A549 (cell line): Measurements from ENCODE around the gene COL24A1.

Experiments
- CBX2 ChIP-seq: fragments of 200-600 bp; sonication (generic); IDR thresholded peaks from 2 replicates; pipeline ENCODE4 v1.6.1; 2016; ENCODE audit warnings: low read depth, mild to moderate bottlenecking, borderline replicate concordance
- EP300 ChIP-seq, 2 experiments: fragments of >200 bp; sonication (Bioruptor Twin); formaldehyde crosslinking; IDR thresholded peaks; 2 replicates in 1 of 2; 3 replicates in 1 of 2; pipeline ENCODE4 v1.6.1; 2016 to 2017
- MAZ ChIP-seq: fragments of 150-350 bp; IDR thresholded peaks from 2 replicates; pipeline ENCODE4 v1.6.1; 2014; ENCODE audit warnings: antibody characterized with exemption, low read depth, low read length, borderline replicate concordance
- POLR2A ChIP-seq: IDR thresholded peaks from 2 replicates; pipeline ENCODE4 v1.6.1; 2012; ENCODE audit warnings: mild to moderate bottlenecking, low read length
- SREBF2 ChIP-seq: fragments of 450-650 bp; IDR thresholded peaks from 2 replicates; pipeline ENCODE4 v1.6.1; 2014; ENCODE audit warnings: mild to moderate bottlenecking, moderate library complexity
- TF ChIP-seq, protein P1 (sequence below): fragments of >200 bp; sonication (Bioruptor Twin); formaldehyde crosslinking; IDR thresholded peaks from 3 replicates; pipeline ENCODE4 v1.5.1; 2016
- TF ChIP-seq, protein P2 (sequence below): fragments of 200-600 bp; sonication (generic); IDR thresholded peaks from 2 replicates; pipeline ENCODE4 v1.6.1; 2016; ENCODE audit warnings: antibody characterized with exemption, mild to moderate bottlenecking, moderate library complexity
- TF ChIP-seq, protein P3 (sequence below): IDR thresholded peaks from 2 replicates; pipeline ENCODE4 v1.6.1; 2012

DNA sequence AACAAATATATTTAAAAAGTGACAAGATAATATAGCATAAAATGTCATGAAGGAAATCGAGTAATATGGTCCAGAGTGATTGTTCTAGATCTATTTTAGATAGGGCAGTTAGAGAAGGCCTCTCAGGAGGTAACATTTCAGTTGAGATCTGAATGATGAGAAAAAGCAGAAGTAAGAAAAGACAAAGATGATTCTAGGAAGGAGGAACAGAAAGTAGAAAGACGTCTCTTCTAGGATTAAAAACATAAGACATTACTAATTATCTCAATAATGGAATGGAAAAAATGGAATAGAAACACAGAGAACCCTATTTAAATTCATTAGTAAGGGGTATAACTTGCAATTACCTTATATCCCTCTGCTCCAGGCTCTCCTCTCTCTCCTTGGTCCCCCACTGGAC lies 318.3 kb downstream of the COL24A1 start:
- TF ChIP-seq EP300 (IDR thresholded peaks at IDR 0.05) (no peak), MAZ (no peak), POLR2A (no peak), CBX2 (no peak), SREBF2 (no peak)
- TF ChIP-seq, protein P1, sequence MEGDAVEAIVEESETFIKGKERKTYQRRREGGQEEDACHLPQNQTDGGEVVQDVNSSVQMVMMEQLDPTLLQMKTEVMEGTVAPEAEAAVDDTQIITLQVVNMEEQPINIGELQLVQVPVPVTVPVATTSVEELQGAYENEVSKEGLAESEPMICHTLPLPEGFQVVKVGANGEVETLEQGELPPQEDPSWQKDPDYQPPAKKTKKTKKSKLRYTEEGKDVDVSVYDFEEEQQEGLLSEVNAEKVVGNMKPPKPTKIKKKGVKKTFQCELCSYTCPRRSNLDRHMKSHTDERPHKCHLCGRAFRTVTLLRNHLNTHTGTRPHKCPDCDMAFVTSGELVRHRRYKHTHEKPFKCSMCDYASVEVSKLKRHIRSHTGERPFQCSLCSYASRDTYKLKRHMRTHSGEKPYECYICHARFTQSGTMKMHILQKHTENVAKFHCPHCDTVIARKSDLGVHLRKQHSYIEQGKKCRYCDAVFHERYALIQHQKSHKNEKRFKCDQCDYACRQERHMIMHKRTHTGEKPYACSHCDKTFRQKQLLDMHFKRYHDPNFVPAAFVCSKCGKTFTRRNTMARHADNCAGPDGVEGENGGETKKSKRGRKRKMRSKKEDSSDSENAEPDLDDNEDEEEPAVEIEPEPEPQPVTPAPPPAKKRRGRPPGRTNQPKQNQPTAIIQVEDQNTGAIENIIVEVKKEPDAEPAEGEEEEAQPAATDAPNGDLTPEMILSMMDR: no peak
- TF ChIP-seq, protein P2, sequence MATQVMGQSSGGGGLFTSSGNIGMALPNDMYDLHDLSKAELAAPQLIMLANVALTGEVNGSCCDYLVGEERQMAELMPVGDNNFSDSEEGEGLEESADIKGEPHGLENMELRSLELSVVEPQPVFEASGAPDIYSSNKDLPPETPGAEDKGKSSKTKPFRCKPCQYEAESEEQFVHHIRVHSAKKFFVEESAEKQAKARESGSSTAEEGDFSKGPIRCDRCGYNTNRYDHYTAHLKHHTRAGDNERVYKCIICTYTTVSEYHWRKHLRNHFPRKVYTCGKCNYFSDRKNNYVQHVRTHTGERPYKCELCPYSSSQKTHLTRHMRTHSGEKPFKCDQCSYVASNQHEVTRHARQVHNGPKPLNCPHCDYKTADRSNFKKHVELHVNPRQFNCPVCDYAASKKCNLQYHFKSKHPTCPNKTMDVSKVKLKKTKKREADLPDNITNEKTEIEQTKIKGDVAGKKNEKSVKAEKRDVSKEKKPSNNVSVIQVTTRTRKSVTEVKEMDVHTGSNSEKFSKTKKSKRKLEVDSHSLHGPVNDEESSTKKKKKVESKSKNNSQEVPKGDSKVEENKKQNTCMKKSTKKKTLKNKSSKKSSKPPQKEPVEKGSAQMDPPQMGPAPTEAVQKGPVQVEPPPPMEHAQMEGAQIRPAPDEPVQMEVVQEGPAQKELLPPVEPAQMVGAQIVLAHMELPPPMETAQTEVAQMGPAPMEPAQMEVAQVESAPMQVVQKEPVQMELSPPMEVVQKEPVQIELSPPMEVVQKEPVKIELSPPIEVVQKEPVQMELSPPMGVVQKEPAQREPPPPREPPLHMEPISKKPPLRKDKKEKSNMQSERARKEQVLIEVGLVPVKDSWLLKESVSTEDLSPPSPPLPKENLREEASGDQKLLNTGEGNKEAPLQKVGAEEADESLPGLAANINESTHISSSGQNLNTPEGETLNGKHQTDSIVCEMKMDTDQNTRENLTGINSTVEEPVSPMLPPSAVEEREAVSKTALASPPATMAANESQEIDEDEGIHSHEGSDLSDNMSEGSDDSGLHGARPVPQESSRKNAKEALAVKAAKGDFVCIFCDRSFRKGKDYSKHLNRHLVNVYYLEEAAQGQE: no peak
- TF ChIP-seq, protein P3, sequence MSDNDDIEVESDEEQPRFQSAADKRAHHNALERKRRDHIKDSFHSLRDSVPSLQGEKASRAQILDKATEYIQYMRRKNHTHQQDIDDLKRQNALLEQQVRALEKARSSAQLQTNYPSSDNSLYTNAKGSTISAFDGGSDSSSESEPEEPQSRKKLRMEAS: no peak
